GM11168 (cell line): ENCODE results near the gene PELI2.

Experiments used
- in situ Hi-C: fragments of 300-500 bp; cut with MboI; formaldehyde crosslinking; loops from one replicate; pipeline ENCODE4 v1.12.0; 2022; ENCODE audit warnings: low sequenced_read_pairs; ENCODE audit not compliant: unreplicated experiment

PELI2 gene

DNA sequence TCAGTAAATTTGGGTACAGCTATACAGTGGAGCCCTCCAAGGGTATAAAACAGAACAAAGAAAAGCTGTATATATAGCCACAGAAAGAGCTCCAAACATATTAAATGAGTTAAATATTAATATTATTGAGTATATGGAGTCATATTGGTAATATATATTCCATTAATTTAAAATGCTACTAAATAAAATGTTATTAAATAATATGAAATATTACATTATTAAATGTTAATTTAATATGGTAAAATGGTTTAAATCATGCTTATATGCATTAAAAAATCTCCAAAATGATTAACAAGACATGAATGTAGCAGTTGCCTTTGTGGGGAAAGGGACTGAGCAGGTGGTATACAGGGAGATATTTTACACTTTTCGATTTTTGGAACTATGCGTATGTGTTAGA, 164.0 kb downstream of the PELI2 start:
- in situ Hi-C loops = no loop called here

- in situ Hi-C loops = no loop called here
These were observed 166.4 kb downstream of the PELI2 start for GRCh38 chr14:56284641-56285040.

- in situ Hi-C loops = no loop called here
These were observed 170.9 kb downstream of the PELI2 start for GRCh38 chr14:56289155-56289554.

- in situ Hi-C loops = no loop called here
These were observed 172.0 kb downstream of the PELI2 start for GRCh38 chr14:56290195-56290594.

DNA sequence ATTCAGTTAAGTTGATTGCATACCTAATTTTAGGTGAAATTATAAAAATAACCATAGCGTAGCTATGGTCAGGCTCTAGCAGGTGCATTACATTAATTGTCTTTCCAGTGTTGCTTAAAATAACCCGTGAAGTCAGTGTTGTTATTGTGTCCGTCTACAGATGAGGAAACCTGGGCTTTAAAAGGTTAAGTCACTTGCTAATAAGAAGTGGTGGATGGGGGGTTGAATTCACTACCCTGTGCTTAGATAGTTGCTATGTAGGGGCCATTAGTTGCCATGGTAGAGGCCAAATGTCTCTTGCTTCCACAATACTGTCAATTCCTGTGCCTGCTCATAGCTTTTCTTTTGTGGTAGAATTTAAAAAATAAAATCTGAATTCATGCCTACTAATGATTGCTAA, 174.8 kb downstream of the PELI2 start:
- in situ Hi-C loops = no loop called here

DNA sequence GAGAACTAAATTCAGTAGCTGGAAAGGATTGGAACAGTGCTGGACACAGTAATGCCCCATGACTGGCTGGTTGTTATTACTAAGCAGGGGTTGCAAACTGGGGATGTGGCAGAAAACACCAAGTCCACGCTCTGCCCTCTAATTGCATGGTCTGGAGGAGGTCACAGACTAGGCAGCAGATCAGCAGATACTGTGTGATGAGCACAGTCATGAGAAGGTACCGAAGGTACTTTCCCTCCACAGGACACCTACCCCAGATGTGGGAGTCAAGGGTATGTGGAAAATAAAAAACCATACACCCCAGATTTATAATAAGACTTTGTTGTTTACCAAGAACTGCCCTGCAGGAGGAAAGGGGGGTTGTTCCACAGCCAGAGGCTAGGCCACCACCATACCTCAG, 175.3 kb downstream of the PELI2 start:
- in situ Hi-C loops = no loop called here

- in situ Hi-C loops = no loop called here
These were observed 175.9 kb downstream of the PELI2 start for GRCh38 chr14:56294128-56294527.

DNA sequence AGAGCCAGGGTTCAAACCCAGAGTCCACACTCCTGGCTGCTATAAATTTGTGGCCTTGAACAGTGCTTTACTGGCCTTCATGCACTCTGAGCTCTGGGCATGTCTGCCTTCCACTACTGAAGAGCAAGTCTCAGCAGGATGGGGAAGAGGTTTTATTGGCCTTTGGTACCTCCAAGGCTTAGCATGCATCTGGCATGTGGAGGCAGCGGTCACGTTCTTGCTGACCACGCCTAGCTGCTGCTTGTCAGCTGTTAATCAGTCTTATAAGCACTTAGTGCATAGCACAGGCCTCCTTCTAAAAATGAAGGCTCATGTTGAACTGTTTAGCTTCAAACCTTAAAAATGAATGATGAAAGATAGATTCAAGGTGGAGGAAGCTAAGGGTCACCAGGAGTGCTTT, 177.5 kb downstream of the PELI2 start:
- in situ Hi-C loops = no loop called here

DNA sequence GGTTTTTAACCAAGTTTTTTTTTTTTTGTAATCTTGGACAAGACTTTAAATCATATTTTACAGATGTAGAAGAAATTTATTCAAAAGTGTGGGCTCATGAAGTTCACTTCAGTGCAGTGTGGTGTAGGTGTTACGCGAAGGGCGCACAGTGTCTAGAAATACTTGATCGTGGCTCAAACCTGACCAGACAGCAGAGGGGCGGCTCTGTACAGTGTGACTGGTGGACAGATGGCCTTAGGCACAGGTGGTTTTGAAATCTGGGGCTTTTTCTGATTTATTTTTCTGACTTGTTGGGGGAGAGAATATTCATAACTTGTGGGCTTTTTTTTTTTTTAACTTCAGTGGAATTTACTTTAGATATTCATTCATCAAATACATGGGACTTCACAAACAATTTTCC, 179.2 kb downstream of the PELI2 start:
- in situ Hi-C loops = no loop called here

DNA sequence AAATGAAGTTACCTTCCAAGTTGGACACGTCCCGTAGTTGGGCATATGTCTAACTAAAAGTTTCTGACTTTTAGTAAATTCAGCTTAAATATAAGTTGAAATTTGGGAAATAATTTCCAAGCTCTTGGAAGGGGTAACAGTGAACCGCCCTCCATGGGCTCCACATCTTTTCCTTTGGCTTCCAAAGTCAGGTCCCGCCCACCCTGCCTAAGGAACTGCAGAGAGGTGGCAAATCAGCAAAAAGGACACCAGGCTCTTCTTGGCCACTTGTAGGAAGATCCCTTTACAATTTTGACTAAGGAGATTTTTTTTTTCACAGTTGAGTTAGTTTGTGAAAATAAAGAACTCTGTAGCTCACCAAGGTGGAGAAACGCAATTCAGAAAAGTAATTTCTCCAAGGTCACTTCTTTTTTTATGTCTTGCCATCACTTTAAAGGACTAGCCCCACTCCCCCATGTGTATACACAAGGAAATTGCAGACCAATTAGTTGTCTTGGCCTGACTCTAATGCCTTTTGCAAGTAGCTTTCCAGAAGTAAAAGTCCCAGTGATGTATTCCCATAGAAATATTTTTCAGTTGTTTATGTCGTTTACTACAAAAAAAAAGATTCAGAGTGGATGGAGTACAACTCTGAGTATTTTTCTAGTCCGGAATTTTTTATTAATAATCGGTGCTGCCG, 181.2 kb downstream of the PELI2 start:
- in situ Hi-C loops = no loop called here

GRCh38 chr14:56300495-56300894, 182.3 kb downstream of the PELI2 start:
- in situ Hi-C loops = no loop called here

DNA sequence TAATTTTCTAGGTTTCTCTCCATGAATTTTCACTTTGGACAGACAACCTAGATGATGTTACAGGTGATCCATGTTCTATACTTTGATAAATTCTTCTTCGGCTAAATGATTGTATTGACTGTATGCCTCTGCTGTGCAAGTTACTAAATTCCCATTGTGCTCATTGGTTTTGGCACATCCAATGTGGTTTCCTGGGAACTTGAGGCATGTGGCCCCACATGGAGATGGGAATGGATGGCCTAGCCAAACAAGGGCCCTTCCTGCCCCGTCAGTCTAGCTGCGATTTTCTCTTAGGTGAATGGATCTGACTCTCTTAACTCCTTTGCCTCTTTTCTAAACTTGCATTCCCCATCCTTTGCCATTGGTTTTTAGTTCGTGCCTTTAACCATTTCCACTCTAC, 186.2 kb downstream of the PELI2 start:
- in situ Hi-C loops = no loop called here

DNA sequence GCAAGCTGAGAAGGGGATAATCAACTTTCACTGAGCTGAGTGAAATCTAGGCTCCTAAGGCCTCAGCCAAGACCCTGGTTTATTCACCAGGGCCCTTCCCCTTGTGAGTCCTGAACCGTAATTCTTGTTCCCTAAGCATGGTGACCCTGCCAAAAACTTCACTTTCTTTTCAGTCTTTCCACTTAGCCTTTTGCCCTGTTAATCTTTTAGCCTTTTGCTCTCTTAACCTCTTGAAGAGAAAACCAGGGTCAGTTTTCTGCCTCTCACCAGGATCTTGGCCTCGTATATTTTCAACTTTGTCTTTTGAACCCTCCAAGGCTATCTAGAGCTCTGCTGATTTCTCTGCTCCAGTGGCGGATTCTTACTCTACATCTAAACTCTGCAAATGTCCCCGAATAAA, 191.0 kb downstream of the PELI2 start:
- in situ Hi-C loops = no loop called here

DNA sequence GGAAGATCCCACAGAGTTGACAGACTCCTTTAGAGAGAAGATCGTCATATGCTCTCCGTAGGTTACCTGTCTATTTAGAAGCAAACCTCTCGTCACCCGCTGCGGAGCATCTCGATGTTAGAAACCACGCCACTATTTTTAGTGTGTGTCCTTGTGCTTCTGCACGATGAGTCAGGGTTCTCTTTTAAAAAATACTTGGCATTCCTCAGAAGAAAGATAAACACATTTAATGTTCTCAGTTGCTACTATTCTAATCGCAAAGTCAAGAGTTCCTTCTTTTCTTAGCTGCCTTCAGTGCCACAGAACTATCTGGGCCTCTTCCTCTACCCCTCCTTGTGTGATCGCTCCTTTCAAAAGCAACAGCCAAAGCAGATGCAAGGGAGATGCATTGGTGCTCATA, 192.4 kb downstream of the PELI2 start:
- in situ Hi-C loops = no loop called here

DNA sequence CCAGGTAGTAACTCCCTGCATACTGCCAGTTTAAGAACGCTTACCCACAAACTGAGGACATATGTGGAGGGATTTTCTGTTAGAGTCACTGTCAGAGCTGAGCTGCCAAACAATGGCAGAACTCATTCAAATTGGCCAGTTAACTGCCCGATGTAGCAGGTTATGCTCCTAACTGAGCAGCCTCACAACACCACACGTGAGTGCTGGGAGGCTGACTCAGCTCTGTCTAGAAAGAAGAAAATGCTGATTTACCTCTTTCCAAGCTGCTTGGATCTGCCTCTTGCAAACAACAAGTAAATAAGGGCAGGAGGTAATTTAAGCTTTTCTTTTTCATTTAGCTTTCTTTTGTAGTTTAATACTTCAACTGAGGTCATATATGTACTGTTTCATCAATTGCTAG, 195.6 kb downstream of the PELI2 start:
- in situ Hi-C loops = no loop called here

- in situ Hi-C loops = no loop called here
These were observed 200.3 kb downstream of the PELI2 start for GRCh38 chr14:56318393-56319115.

DNA sequence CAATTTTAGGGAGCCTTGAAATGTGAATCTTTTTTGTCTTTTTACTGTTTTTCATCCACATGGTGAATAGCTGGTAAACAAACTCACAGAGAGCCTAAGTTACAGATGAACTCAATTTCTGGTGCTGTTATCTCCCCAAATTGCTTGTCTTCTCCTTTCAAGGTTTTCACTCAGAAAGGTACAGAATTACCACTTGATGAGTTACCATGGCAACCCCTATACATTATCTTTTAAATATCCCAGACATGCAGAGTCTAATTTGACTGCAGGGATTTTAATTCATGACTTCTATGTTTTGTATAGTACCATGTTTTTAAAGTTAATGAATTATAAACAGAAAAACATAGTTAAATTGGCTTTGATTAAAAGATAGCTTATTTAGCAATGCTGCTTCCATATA, 203.7 kb downstream of the PELI2 start:
- in situ Hi-C loops = no loop called here

DNA sequence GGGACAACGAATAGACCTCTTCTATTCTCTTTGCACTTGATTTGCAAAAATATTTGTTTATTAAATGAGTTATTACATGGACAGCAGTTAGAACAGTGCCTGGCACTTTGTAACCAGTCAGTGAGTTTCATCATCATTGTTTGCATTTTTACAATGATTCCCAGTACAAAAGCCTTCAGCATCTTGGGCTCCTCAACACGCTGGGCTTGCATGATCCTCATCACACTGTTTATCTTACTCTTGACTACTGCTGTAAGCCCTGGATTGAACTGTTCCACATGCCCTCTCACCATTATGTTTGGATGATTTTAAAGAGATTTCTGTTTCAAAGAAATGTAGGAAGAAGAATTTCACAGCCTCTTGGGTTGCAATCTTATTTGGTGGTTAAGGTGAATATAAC, 204.3 kb downstream of the PELI2 start:
- in situ Hi-C loops = no loop called here

DNA sequence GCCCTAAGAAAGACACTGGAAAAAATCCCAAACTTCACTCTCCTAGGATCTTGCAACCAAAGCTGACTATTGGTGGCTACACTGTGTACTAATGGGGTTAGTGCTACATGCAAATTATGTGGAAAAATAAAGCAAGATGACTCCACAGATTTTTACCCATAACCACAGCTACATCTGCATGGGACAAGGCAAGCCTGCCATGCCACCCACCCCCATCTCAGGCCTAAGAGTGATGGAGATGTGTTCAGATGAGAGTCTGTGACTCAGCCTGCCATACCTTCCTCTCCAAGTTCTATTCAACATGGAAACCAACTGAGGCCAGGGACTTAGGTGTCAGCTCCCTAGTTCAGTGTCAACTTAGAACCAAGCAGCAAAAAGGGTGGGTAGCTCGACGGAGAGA, 206.2 kb downstream of the PELI2 start:
- in situ Hi-C loops = no loop called here

GRCh38 chr14:56324856-56325699, 206.9 kb downstream of the PELI2 start:
- in situ Hi-C loops = no loop called here

DNA sequence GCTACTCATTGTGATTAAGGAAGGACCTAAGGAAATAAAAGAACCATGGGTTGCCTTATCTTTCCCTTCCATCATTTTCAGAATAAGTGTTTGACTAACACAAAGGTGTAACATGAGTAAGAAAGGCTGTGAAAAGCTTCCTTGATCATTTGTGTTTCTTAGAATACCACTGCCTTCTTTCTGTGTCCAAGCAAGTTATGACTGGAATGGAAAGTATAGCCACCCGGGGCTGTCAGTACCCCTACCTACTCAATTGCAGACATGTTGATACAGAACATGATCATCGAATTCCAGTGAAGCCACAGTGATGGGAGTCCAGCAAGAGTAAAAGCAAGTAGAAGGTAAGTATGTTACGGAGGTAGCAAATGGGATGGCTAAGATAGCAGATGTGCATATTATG, 209.8 kb downstream of the PELI2 start:
- in situ Hi-C loops = no loop called here
